SK-N-SH (cell line): ENCODE measurements around the gene STYXL1.

Experiments
- CHD2 ChIP-seq: fragments of 150-350 bp; IDR thresholded peaks from 2 replicates; pipeline ENCODE4 v1.6.1; 2018; ENCODE audit warnings: low read length; ENCODE audit not compliant: partially characterized antibody
- CTCF ChIP-seq: fragments of 200-600 bp; sonication (generic); IDR thresholded peaks from 2 replicates; pipeline ENCODE4 v1.6.1; 2017; ENCODE audit warnings: antibody characterized with exemption, mild to moderate bottlenecking, moderate library complexity
- ELF1 ChIP-seq: IDR thresholded peaks from 2 replicates; pipeline ENCODE4 v1.4.0; 2012
- GABPA ChIP-seq: IDR thresholded peaks from 2 replicates; pipeline ENCODE4 v1.4.0; 2012; ENCODE audit warnings: low read depth, mild to moderate bottlenecking
- JUND ChIP-seq: IDR thresholded peaks from 2 replicates; pipeline ENCODE4 v1.4.0; 2012
- SMC3 ChIP-seq: IDR thresholded peaks from 2 replicates; pipeline ENCODE4 v1.6.1; 2012; ENCODE audit warnings: low read depth, low read length, improper control_type of control experiment
- TAF1 ChIP-seq: IDR thresholded peaks from 2 replicates; pipeline ENCODE4 v1.6.1; 2012; ENCODE audit warnings: low read depth, mild to moderate bottlenecking, low read length, moderate library complexity, borderline replicate concordance
- TCF12 ChIP-seq: IDR thresholded peaks from 2 replicates; pipeline ENCODE4 v1.4.0; 2012
- TEAD4 ChIP-seq: IDR thresholded peaks from 2 replicates; pipeline ENCODE4 v1.4.0; 2012; ENCODE audit warnings: mild to moderate bottlenecking, borderline replicate concordance; ENCODE audit not compliant: insufficient read depth
- YY1 ChIP-seq: IDR thresholded peaks from 2 replicates; pipeline ENCODE4 v1.4.0; 2012; ENCODE audit warnings: low read depth, mild to moderate bottlenecking

- TF ChIP-seq TEAD4: no peak
- no peak for TF ChIP-seq CTCF
- no peak for TF ChIP-seq ELF1
- no peak for TF ChIP-seq TCF12
- no peak for TF ChIP-seq TAF1
- no peak for TF ChIP-seq SMC3
- no peak for TF ChIP-seq YY1
- no peak for TF ChIP-seq GABPA
- no peak for TF ChIP-seq JUND
- no peak for TF ChIP-seq CHD2
These were observed 96.3 kb downstream of the STYXL1 start for GRCh38 chr7:75951506-75951905.
